ENCODE data around the gene FHL1. TPM values are rescaled to one million over a fixed set of nuclear protein-coding genes. Genes with fewer than 3 reads are reported as not detected.

The FHL1 gene
- total and polyA plus RNA-seq, 7 donors: 27.0 to 1,465 (median 701) TPM

DNA sequence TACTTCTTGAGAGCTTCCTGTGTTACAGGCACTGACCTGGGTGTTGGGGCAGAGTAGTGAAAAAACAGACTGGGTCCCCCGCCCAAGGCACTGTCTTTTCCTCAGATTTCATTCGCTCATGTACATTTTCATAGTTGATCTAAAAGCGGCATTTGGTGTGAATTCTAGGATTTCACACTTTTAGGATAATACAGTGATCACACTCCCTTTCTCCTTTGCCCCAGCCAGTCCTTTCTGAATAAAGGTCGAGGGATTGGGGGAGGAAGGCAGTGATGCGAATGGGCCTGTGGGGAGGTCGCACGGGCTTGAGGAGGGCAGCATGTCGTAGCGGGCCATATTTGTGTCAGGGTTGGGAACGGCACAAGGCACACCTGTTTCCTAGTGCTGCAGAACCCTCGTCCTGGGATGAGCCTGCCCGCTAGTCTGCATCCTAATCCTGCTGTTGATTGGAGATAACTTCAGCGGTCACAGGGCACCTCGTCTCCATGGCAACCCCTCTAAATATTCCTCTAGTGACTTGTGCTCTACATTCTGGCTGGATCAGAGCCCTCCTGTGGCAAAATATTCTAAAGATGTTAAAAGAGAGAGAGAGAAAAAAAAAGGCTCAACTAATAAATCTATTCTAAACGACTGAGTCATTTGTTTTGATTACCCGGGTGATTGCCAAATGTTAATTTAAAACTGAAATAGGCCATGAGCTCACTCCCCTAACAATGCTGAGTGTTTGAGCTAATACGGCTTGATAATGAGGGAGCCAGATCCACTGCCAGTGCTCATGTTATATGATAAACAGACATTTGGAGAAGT lies 21.8 kb downstream of the FHL1 start:
- no peaks in the 10 kb centered on the region for H3K9me3 ChIP-seq
- no peaks in the 10 kb centered on the region for H3K27me3 ChIP-seq
- 33 to 36% methylated on average over 17 of the region's 17 CpGs for WGBS, 2 donors
- H3K36me3 ChIP-seq: no peaks in the 10 kb centered on the region
- DNase-seq: peak; percentile 90
- TF ChIP-seq EP300 (IDR thresholded peaks at IDR 0.05) (peak in 3 of 4 donors; percentile 42 to 78 (median 77)), POLR2AphosphoS5 (IDR thresholded peaks at IDR 0.05) (peak; percentile 49 to 75 (median 70)), POLR2A (IDR thresholded peaks at IDR 0.05) (no peak)
- TF ChIP-seq, protein P1, sequence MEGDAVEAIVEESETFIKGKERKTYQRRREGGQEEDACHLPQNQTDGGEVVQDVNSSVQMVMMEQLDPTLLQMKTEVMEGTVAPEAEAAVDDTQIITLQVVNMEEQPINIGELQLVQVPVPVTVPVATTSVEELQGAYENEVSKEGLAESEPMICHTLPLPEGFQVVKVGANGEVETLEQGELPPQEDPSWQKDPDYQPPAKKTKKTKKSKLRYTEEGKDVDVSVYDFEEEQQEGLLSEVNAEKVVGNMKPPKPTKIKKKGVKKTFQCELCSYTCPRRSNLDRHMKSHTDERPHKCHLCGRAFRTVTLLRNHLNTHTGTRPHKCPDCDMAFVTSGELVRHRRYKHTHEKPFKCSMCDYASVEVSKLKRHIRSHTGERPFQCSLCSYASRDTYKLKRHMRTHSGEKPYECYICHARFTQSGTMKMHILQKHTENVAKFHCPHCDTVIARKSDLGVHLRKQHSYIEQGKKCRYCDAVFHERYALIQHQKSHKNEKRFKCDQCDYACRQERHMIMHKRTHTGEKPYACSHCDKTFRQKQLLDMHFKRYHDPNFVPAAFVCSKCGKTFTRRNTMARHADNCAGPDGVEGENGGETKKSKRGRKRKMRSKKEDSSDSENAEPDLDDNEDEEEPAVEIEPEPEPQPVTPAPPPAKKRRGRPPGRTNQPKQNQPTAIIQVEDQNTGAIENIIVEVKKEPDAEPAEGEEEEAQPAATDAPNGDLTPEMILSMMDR (IDR thresholded peaks at IDR 0.05): no peak
- H3K4me1 ChIP-seq: peaks cover 0 to 83% (median 52%) of the 10 kb centered on the region in 4 donors
- intact Hi-C loops (cut with DNase I): loop anchor here (2.0 to 5.0 kb wide), 3 partner anchors 30 to 98 kb away; no protein-coding TSS in a partner anchor
- peak overlapping the region; percentile 94 to 99 (median 97) for H3K27ac ChIP-seq
- H3K4me3 ChIP-seq: no peak overlapping the region

DNA sequence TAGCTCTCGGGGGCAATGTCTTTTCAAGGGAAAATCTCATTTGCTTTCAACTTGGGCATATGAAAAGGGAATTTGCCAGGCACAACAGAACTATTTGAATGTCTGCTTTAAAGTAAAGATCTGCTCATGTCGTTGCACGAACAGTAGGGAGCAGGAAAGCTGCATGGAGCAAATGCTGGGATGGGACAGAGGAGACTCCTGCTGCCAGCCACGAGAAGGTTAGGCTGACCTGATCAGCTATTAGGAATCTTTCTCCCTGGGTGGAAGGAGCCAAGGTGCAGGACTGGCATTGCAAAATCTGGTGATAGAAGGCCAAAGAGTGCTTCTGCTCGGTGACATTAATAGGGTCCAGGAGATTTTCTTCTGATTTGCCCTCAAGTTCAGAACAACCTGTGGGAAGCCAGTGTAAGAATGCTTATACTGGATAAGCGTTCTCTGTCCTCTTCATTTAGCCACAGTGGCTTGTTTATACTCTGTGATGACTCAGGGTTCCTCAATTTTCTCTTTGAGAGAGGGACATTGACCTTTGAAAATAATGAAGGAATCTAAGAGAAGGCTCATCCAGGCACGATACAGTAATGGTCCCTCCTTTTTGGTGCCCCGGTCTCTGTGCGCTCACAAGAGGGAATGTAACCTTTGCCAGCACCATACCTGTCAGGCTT lies 22.9 kb downstream of the FHL1 start:
- Histone ChIP-seq H3K36me3 (no peaks in the 10 kb centered on the region), H3K27me3 (no peaks in the 10 kb centered on the region), H3K27ac (peak overlapping the region; percentile 94 to 99 (median 97)), H3K9me3 (no peaks in the 10 kb centered on the region), H3K4me1 (peaks cover 0 to 87% (median 63%) of the 10 kb centered on the region in 4 donors), H3K4me3 (peak overlapping the region in 1 of 4 donors; percentile 3)
- no peak for TF ChIP-seq POLR2A (IDR thresholded peaks at IDR 0.05)
- TF ChIP-seq, protein P1 (IDR thresholded peaks at IDR 0.05): peak in 1 of 4 experiments; percentile 29
- 65 to 72% methylated on average over 9 of the region's 9 CpGs for WGBS, 2 donors
- DNase-seq: peak; percentile 75
- intact Hi-C loops (cut with DNase I): no loop called here

DNA sequence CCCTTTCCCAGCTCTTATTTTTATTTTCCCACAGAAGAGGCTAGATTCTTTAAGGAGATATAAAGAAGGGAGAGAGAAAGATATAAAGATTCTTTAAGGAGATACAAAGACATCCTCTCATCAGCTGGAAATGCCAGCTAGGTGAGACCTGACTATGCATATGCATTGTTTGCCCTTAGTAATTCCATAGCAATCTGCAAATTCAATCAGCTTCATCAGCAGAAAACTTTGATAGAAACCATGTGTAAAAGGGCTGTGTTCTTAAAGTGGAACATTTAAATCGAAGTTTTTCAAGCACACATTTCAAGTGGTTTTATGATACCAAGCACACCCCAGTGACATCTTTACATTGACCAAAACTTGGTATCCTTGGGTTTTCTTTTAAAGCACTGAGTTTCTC lies 24.1 kb downstream of the FHL1 start:
- Histone ChIP-seq H3K27me3 (no peaks in the 10 kb centered on the region), H3K27ac (peak overlapping the region; percentile 94 to 99 (median 97)), H3K36me3 (no peaks in the 10 kb centered on the region), H3K9me3 (no peaks in the 10 kb centered on the region), H3K4me1 (peaks cover 0 to 86% (median 62%) of the 10 kb centered on the region in 4 donors), H3K4me3 (no peak overlapping the region)
- TF ChIP-seq, protein P1 (IDR thresholded peaks at IDR 0.05): no peak
- TF ChIP-seq POLR2AphosphoS5 (IDR thresholded peaks at IDR 0.05): no peak
- no peak for TF ChIP-seq POLR2A (IDR thresholded peaks at IDR 0.05)
- TF ChIP-seq EP300 (IDR thresholded peaks at IDR 0.05): no peak
- no peak for DNase-seq
- intact Hi-C loops (cut with DNase I): no loop called here
- WGBS, 2 donors: 64 to 71% methylated on average over 1 of the region's 1 CpG

DNA sequence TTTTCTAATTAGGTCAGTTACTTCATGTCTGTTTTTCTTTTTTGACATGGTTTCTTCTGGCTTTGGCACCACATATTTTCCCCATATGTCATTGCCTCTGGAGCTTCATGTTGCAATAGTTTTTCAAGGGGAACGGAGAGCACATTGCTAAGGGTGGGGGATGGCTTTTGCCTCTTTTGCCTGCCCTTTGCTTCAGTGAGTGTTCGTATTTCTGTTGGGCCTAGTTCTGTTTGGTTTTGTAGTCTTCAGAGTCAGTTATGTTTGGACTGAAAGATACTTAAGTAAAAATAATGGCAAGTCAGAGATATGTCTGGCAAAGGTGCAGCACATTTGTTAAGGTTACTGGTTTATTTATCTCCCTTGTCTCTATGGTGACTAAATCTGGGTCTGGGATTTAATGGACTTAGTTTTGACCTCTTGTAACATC lies 29.1 kb downstream of the FHL1 start:
- H3K27me3 ChIP-seq: no peaks in the 10 kb centered on the region
- peak overlapping the region; percentile 94 to 99 (median 97) for H3K27ac ChIP-seq
- peaks cover 0 to 87% (median 39%) of the 10 kb centered on the region in 4 donors for H3K4me1 ChIP-seq
- intact Hi-C loops (cut with DNase I): no loop called here
- no peaks in the 10 kb centered on the region for H3K9me3 ChIP-seq
- DNase-seq: peak; percentile 84
- no peak overlapping the region for H3K4me3 ChIP-seq
- TF ChIP-seq, protein P1 (IDR thresholded peaks at IDR 0.05): no peak
- peak; percentile 71 to 84 (median 77) for TF ChIP-seq POLR2AphosphoS5 (IDR thresholded peaks at IDR 0.05)
- TF ChIP-seq POLR2A (IDR thresholded peaks at IDR 0.05): no peak
- peak; percentile 24 to 87 (median 66) for TF ChIP-seq EP300 (IDR thresholded peaks at IDR 0.05)
- WGBS, 2 donors: 69 to 85% methylated on average over 2 of the region's 2 CpGs
- H3K36me3 ChIP-seq: no peaks in the 10 kb centered on the region

Measured in sigmoid colon (tissue), 7 donors.